Measurements from ENCODE around the gene MAGOH.

The MAGOH gene

GRCh38 chr1:53180226-53180625, 58.1 kb downstream of the MAGOH start:
- H3K4me3 ChIP-seq (ENCODE audit: low read length), result no peak overlapping the region
- TF ChIP-seq CTCF (conservative IDR thresholded peaks at IDR 0.05; ENCODE audit: low read depth, low read length), result no peak
- no peak for DNase-seq (ENCODE audit: low read depth)

Measured in retinal pigment epithelial cell (primary cell).